Bladder microvascular endothelial cell (primary cell): ENCODE measurements around the gene PCNX1. TPM values are rescaled to one million over a fixed set of nuclear protein-coding genes. Genes with fewer than 3 reads are reported as not detected.

Experiments
- total RNA-seq: library from RNA; depleted of rRNA; stranded (reverse); fragments of >200 nt; gene quantifications from 2 replicates; pipeline ENCODE4 v1.2.3, GENCODE V29; 2014

PCNX1 gene
- total RNA-seq, result 20.9 and 65.1 TPM in 2 replicates

GRCh38 chr14:70907176-70907995, at the start of gene PCNX1:
PCNX1 (plus strand) TSS chr14:70907459; CDS start chr14:70907851, 392 bp downstream.

Other genes starting within 250 kb of the PCNX1 start
- gene MAP3K9, start 97.9 kb upstream of the PCNX1 start, total RNA-seq, result 0.13 TPM in 1 of 2 replicates, not detected in the other